HG02981 (cell line): ENCODE data around the gene KRTAP5-7.

Source experiments
- ATAC-seq: cut with Tn5 transposase; IDR thresholded peaks from one replicate; pipeline ENCODE4 v1.9.1; 2021; ENCODE audit warnings: mild to moderate bottlenecking, moderate library complexity; ENCODE audit not compliant: unreplicated experiment

The KRTAP5-7 gene

GRCh38 chr11:71495286-71496230 lies 31.5 kb upstream of the KRTAP5-7 start:
- ATAC-seq: no peak

GRCh38 chr11:71496421-71496820 lies 30.6 kb upstream of the KRTAP5-7 start:
- no peak for ATAC-seq

- ATAC-seq: no peak
Measured at GRCh38 chr11:71498091-71498490, 29.0 kb upstream of the KRTAP5-7 start.

- ATAC-seq: no peak
Measured at GRCh38 chr11:71499125-71499524, 27.9 kb upstream of the KRTAP5-7 start.

GRCh38 chr11:71499546-71499945 lies 27.5 kb upstream of the KRTAP5-7 start:
- no peak for ATAC-seq

GRCh38 chr11:71500601-71501021 lies 26.5 kb upstream of the KRTAP5-7 start:
- ATAC-seq: no peak

GRCh38 chr11:71501071-71501985 lies 25.7 kb upstream of the KRTAP5-7 start:
- ATAC-seq: no peak

GRCh38 chr11:71502026-71502425 lies 25.0 kb upstream of the KRTAP5-7 start:
- no peak for ATAC-seq

- no peak for ATAC-seq
Measured at GRCh38 chr11:71502871-71503435, 24.1 kb upstream of the KRTAP5-7 start.

GRCh38 chr11:71504531-71504930 lies 22.5 kb upstream of the KRTAP5-7 start:
- no peak for ATAC-seq

GRCh38 chr11:71505001-71505400 lies 22.1 kb upstream of the KRTAP5-7 start:
- no peak for ATAC-seq

GRCh38 chr11:71505781-71506180 lies 21.3 kb upstream of the KRTAP5-7 start:
- ATAC-seq: no peak

GRCh38 chr11:71507102-71507501 lies 20.0 kb upstream of the KRTAP5-7 start:
- ATAC-seq: no peak

- ATAC-seq: no peak
Measured at GRCh38 chr11:71518506-71519471, 8.3 kb upstream of the KRTAP5-7 start.

GRCh38 chr11:71519546-71519945 lies 7.5 kb upstream of the KRTAP5-7 start:
- ATAC-seq: no peak

GRCh38 chr11:71525188-71525937 lies 1.7 kb upstream of the KRTAP5-7 start:
- no peak for ATAC-seq

- ATAC-seq: no peak
Measured at GRCh38 chr11:71525938-71526495, 1.1 kb upstream of the KRTAP5-7 start.

- no peak for ATAC-seq
Measured at GRCh38 chr11:71527576-71528210, 626 bp downstream of the KRTAP5-7 start.

- no peak for ATAC-seq
Measured at GRCh38 chr11:71530602-71531001, 3.5 kb downstream of the KRTAP5-7 start.
